CD14-positive monocyte (primary cell): ENCODE measurements around the gene NOM1. TPM values are rescaled to one million over a fixed set of nuclear protein-coding genes. Genes with fewer than 3 reads are reported as not detected.
A peak's percentile ranks its signal among the peaks of the same experiment; 100 is the strongest.

Experiments used
- DNase-seq, 3 donors: peaks; one replicate each; pipeline ENCODE4 v3.0.0-alpha.2; 2011 to 2022
- H2AFZ ChIP-seq: 2 replicates; pipeline ENCODE4 v1.6.0; 2012; ENCODE audit warnings: mild to moderate bottlenecking, low read depth, low read length, inconsistent platforms; ENCODE audit not compliant: insufficient read depth, poor library complexity, severe bottlenecking
- H3K27ac ChIP-seq, 2 donors: 1 replicate in 1 of 2; 2 replicates in 1 of 2; pipeline ENCODE4 v1.5.1; 2012 to 2013; ENCODE audit warnings: low read length in 2 of 2, control low read depth in 1 of 2, inconsistent platforms in 1 of 2, low read depth in 1 of 2, mild to moderate bottlenecking in 1 of 2
- H3K27me3 ChIP-seq, 2 donors: one replicate each; pipeline versions ENCODE4 v1.6.0 to v1.6.1; 2011 to 2013; ENCODE audit warnings: low read length in 2 of 2; ENCODE audit not compliant: control insufficient read depth in 2 of 2, insufficient read depth in 2 of 2
- H3K36me3 ChIP-seq, 2 donors: replicated peaks in 1 of 2; 1 replicate in 1 of 2; 2 replicates in 1 of 2; pipeline versions ENCODE4 v1.5.1 to v1.6.1; 2012 to 2013; ENCODE audit warnings: low read length in 2 of 2, control low read depth in 1 of 2, inconsistent platforms in 1 of 2, mild to moderate bottlenecking in 1 of 2; ENCODE audit not compliant: insufficient read depth in 2 of 2, control insufficient read depth in 1 of 2
- H3K4me1 ChIP-seq, 2 donors: 1 replicate in 1 of 2; 2 replicates in 1 of 2; pipeline versions ENCODE4 v1.5.1 to v1.6.1; 2012 to 2013; ENCODE audit warnings: low read length in 2 of 2, control low read depth in 1 of 2, inconsistent platforms in 1 of 2, mild to moderate bottlenecking in 1 of 2, moderate library complexity in 1 of 2; ENCODE audit not compliant: insufficient read depth in 2 of 2, control insufficient read depth in 1 of 2
- H3K4me2 ChIP-seq: replicated peaks from 2 replicates; pipeline ENCODE3; 2012; ENCODE audit warnings: low read length, moderate library complexity, mild to moderate bottlenecking; ENCODE audit not compliant: poor library complexity, severe bottlenecking; ENCODE audit errors: extremely low read depth
- H3K4me3 ChIP-seq, 3 experiments: fragments of 200-600 bp in 1 of 3; sonication (generic) in 1 of 3; replicated peaks in 1 of 3; 1 replicate in 2 of 3; 2 replicates in 1 of 3; pipeline ENCODE4 v1.5.1; 2011 to 2013; ENCODE audit warnings: low read length in 3 of 3, mild to moderate bottlenecking in 3 of 3, control low read depth in 2 of 3, low read depth in 2 of 3, inconsistent platforms in 1 of 3, moderate library complexity in 1 of 3
- H3K79me2 ChIP-seq: 2 replicates; pipeline ENCODE4 v1.6.0; 2012; ENCODE audit warnings: mild to moderate bottlenecking, control low read depth, inconsistent platforms, low read length, moderate library complexity; ENCODE audit not compliant: insufficient read depth
- H3K9ac ChIP-seq: 2 replicates; pipeline ENCODE4 v1.6.0; 2017; ENCODE audit warnings: low read length, mild to moderate bottlenecking; ENCODE audit not compliant: insufficient read depth, poor library complexity, severe bottlenecking
- H3K9me3 ChIP-seq, 2 donors: replicated peaks in 1 of 2; 1 replicate in 1 of 2; 2 replicates in 1 of 2; pipeline versions ENCODE4 v1.5.1 to v1.6.1; 2012 to 2013; ENCODE audit warnings: low read length in 2 of 2, control low read depth in 1 of 2; ENCODE audit not compliant: control insufficient read depth in 1 of 2, insufficient read depth in 1 of 2
- H4K20me1 ChIP-seq: 2 replicates; pipeline ENCODE4 v1.6.0; 2012; ENCODE audit warnings: mild to moderate bottlenecking, low read length, control low read depth, moderate library complexity; ENCODE audit not compliant: insufficient read depth
- H3K27ac Mint-ChIP-seq, 7 donors: one replicate each; pipeline ENCODE4 v1.8.0; 2020; ENCODE audit warnings: mild to moderate bottlenecking in 7 of 7, mixed read lengths in 7 of 7, moderate library complexity in 6 of 7, inconsistent platforms in 2 of 7
- H3K27me3 Mint-ChIP-seq, 3 donors: one replicate each; pipeline ENCODE4 v1.8.0; 2021 to 2022; ENCODE audit warnings: low read depth in 3 of 3, mild to moderate bottlenecking in 3 of 3, mixed read lengths in 3 of 3, moderate library complexity in 3 of 3, inconsistent platforms in 1 of 3
- H3K36me3 Mint-ChIP-seq, 2 donors: one replicate each; pipeline ENCODE4 v1.8.0; 2020; ENCODE audit warnings: mixed read lengths in 2 of 2, inconsistent platforms in 1 of 2, mild to moderate bottlenecking in 1 of 2
- H3K4me1 Mint-ChIP-seq: one replicate; pipeline ENCODE4 v1.8.0; 2020; ENCODE audit warnings: mild to moderate bottlenecking, mixed read lengths
- H3K4me3 Mint-ChIP-seq, 2 donors: one replicate each; pipeline ENCODE4 v1.8.0; 2020; ENCODE audit warnings: mild to moderate bottlenecking in 2 of 2, mixed read lengths in 2 of 2, moderate library complexity in 1 of 2
- H3K9me3 Mint-ChIP-seq, 7 donors: one replicate each; pipeline ENCODE4 v1.8.0; 2020 to 2022; ENCODE audit warnings: mixed read lengths in 7 of 7, mild to moderate bottlenecking in 6 of 7, moderate library complexity in 6 of 7, inconsistent platforms in 2 of 7
- CTCF ChIP-seq: fragments of 200-600 bp; IDR thresholded peaks from one replicate; pipeline ENCODE4 v1.8.0; 2022; ENCODE audit warnings: antibody characterized with exemption, mild to moderate bottlenecking
- WGBS: methylation state at CpG from one replicate; pipeline ENCODE4 v1.1.5; 2013; ENCODE audit warnings: missing lambda C conversion rate; ENCODE audit not compliant: insufficient coverage; 5-methylcytosine and 5-hydroxymethylcytosine counted together
- intact Hi-C, 2 donors: fragments of 100-400 bp; cut with micrococcal nuclease; formaldehyde crosslinking; loops; one replicate each; pipeline versions ENCODE4 v1.15.0 to v1.15.1; 2023
- polyA plus RNA-seq, 3 donors: library from polyadenylated mRNA; depleted of rRNA in 1 of 3; unstranded in 2 of 3; stranded (reverse) in 1 of 3; fragments of 300-500 nt in 2 of 3; fragments of >200 nt in 1 of 3; fragmentation: Illumina TruSeq in 2 of 3; gene quantifications; 1 replicate in 2 of 3; 2 replicates in 1 of 3; pipeline ENCODE4 v1.2.3, GENCODE V29; 2012 to 2021

The NOM1 gene
- polyA plus RNA-seq, 3 donors = 0.89 to 11.5 (median 1.9) TPM

GRCh38 chr7:157012113-157012547 lies 62.6 kb downstream of the NOM1 start:
- no peak overlapping the region for H3K27ac ChIP-seq
- WGBS = 7% methylated on average over 3 of the region's 10 CpGs
- Mint-ChIP-seq H3K4me3 (peak overlapping the region in 1 of 2 donors; percentile 77), H3K27me3 (peaks cover 87 to 95% (median 88%) of the 10 kb centered on the region in 3 donors), H3K4me1 (no peaks in the 10 kb centered on the region), H3K36me3 (no peaks in the 10 kb centered on the region), H3K27ac (no peak overlapping the region), H3K9me3 (peaks cover 0 to 12% (median 7%) of the 10 kb centered on the region in 7 donors)
- no peak overlapping the region for H3K4me2 ChIP-seq
- no peaks in the 10 kb centered on the region for H3K36me3 ChIP-seq
- no peak overlapping the region for H2AFZ ChIP-seq
- no peaks in the 10 kb centered on the region for H4K20me1 ChIP-seq
- H3K9me3 ChIP-seq = peaks cover 0 to 33% of the 10 kb centered on the region in 2 donors
- no peaks in the 10 kb centered on the region for H3K4me1 ChIP-seq
- peaks cover 69 to 87% of the 10 kb centered on the region in 2 donors for H3K27me3 ChIP-seq
- H3K9ac ChIP-seq = no peak overlapping the region
- no peaks in the 10 kb centered on the region for H3K79me2 ChIP-seq
- no peak for DNase-seq
- TF ChIP-seq CTCF = no peak
- intact Hi-C loops = no loop called here
- H3K4me3 ChIP-seq = no peak overlapping the region

- Mint-ChIP-seq H3K27ac (no peak overlapping the region), H3K4me3 (peak overlapping the region in 1 of 2 donors; percentile 77)
- no peaks in the 10 kb centered on the region for H3K4me1 ChIP-seq
Measured at GRCh38 chr7:157013101-157013500, 63.6 kb downstream of the NOM1 start.

More at GRCh38 chr7:157013101-157013500, 63.6 kb downstream of the NOM1 start:
- H3K27me3 ChIP-seq = peaks cover 65 to 87% of the 10 kb centered on the region in 2 donors
- no peak overlapping the region for H3K4me3 ChIP-seq
- intact Hi-C loops = no loop called here
- no peak overlapping the region for H3K9ac ChIP-seq
- no peak overlapping the region for H2AFZ ChIP-seq
- no peaks in the 10 kb centered on the region for H3K36me3 ChIP-seq
- no peaks in the 10 kb centered on the region for H3K79me2 ChIP-seq
- H4K20me1 ChIP-seq = no peaks in the 10 kb centered on the region
- Mint-ChIP-seq H3K36me3 (no peaks in the 10 kb centered on the region), H3K4me1 (no peaks in the 10 kb centered on the region), H3K27me3 (peaks cover 84 to 95% (median 88%) of the 10 kb centered on the region in 3 donors), H3K9me3 (peaks cover 0 to 12% (median 7%) of the 10 kb centered on the region in 7 donors)
- TF ChIP-seq CTCF = no peak
- H3K27ac ChIP-seq = no peak overlapping the region
- H3K9me3 ChIP-seq = peaks cover 0 to 37% of the 10 kb centered on the region in 2 donors
- H3K4me2 ChIP-seq = no peak overlapping the region
- DNase-seq = no peak
